HepG2 (cell line): ENCODE measurements around the gene SYS1. TPM values are rescaled to one million over a fixed set of nuclear protein-coding genes. Genes with fewer than 3 reads are reported as not detected.

Source experiments
- ARID4A ChIP-seq: sonication (generic); formaldehyde crosslinking; IDR thresholded peaks from 2 replicates; pipeline ENCODE4 v1.5.0; 2020; ENCODE audit warnings: mild to moderate bottlenecking, missing genetic modification reagents, borderline replicate concordance
- ETV6 ChIP-seq: sonication (generic); formaldehyde crosslinking; conservative IDR thresholded peaks from 2 replicates; pipeline ENCODE4 v1.4.0; 2020; ENCODE audit warnings: missing genetic modification reagents
- FOXP1 ChIP-seq, 2 experiments: fragments of 450-650 bp in 1 of 2; IDR thresholded peaks; 2 replicates each; pipeline ENCODE4 v1.6.1; 2017 to 2018; ENCODE audit warnings: antibody characterized with exemption in 1 of 2
- NFIB ChIP-seq: sonication (generic); formaldehyde crosslinking; IDR thresholded peaks from 2 replicates; pipeline ENCODE4 v1.9.0; 2021; ENCODE audit warnings: missing genetic modification reagents, mild to moderate bottlenecking, borderline replicate concordance
- NRL ChIP-seq: sonication (generic); formaldehyde crosslinking; IDR thresholded peaks from 2 replicates; pipeline ENCODE4 v1.5.0; 2020; ENCODE audit warnings: missing genetic modification reagents, mild to moderate bottlenecking, moderate library complexity, borderline replicate concordance
- RARA ChIP-seq: IDR thresholded peaks from 2 replicates; pipeline ENCODE4 v1.6.1; 2016; ENCODE audit warnings: missing genetic modification reagents, missing compliant biosample characterization
- RXRA ChIP-seq: sonication (generic); formaldehyde crosslinking; IDR thresholded peaks from 2 replicates; pipeline ENCODE4 v1.5.1; 2020; ENCODE audit warnings: missing genetic modification reagents
- SOX5 ChIP-seq: IDR thresholded peaks from 2 replicates; pipeline ENCODE4 v1.6.1; 2016; ENCODE audit warnings: borderline replicate concordance
- WIZ ChIP-seq: sonication (generic); formaldehyde crosslinking; IDR thresholded peaks from 2 replicates; pipeline ENCODE4 v1.5.1; 2020; ENCODE audit warnings: mild to moderate bottlenecking, missing genetic modification reagents
- YEATS2 ChIP-seq: sonication (generic); formaldehyde crosslinking; IDR thresholded peaks from 2 replicates; pipeline ENCODE4 v1.4.0; 2020; ENCODE audit warnings: missing genetic modification reagents, borderline replicate concordance
- ZNF205 ChIP-seq: IDR thresholded peaks from 2 replicates; pipeline ENCODE4 v1.6.1; 2018; ENCODE audit warnings: missing biosample characterization, missing genetic modification reagents
- ZNF446 ChIP-seq: sonication (generic); formaldehyde crosslinking; IDR thresholded peaks from 2 replicates; pipeline ENCODE4 v1.5.0; 2020; ENCODE audit warnings: mild to moderate bottlenecking, missing genetic modification reagents
- ZNF556 ChIP-seq: sonication (generic); formaldehyde crosslinking; IDR thresholded peaks from 2 replicates; pipeline ENCODE4 v1.4.0; 2020; ENCODE audit warnings: mild to moderate bottlenecking, missing genetic modification reagents, borderline replicate concordance
- ZNF574 ChIP-seq: sonication (generic); formaldehyde crosslinking; IDR thresholded peaks from 2 replicates; pipeline ENCODE4 v1.4.0; 2020; ENCODE audit warnings: missing genetic modification reagents
- ZNF577 ChIP-seq: sonication (generic); formaldehyde crosslinking; IDR thresholded peaks from 2 replicates; pipeline ENCODE4 v1.4.0; 2020; ENCODE audit warnings: mild to moderate bottlenecking, low read depth, missing genetic modification reagents, borderline replicate concordance
- ZNF616 ChIP-seq: sonication (generic); formaldehyde crosslinking; IDR thresholded peaks from 2 replicates; pipeline ENCODE4 v1.5.0; 2020; ENCODE audit warnings: low read depth, mild to moderate bottlenecking, missing genetic modification reagents
- polyA plus RNA-seq, 8 experiments: library from polyadenylated mRNA; depleted of rRNA in 3 of 8; stranded (reverse) in 7 of 8; unstranded in 1 of 8; fragments of >200 nt; fragmentation: Illumina TruSeq in 4 of 8; extraction: Trizol in 4 of 8; gene quantifications; 2 replicates each; pipeline versions ENCODE4 v1.2.1 to v1.2.3, GENCODE V29; 2011 to 2016; ENCODE audit warnings: low read depth in 4 of 8, missing spikeins in 1 of 8, mixed read lengths in 1 of 8; ENCODE audit not compliant: insufficient read depth in 1 of 8
- total RNA-seq, 5 experiments: library from RNA; depleted of rRNA; stranded (reverse); fragments of >200 nt; fragmentation: Illumina TruSeq; extraction: Trizol; gene quantifications; 2 replicates each; pipeline ENCODE4 v1.2.3, GENCODE V29; 2016; ENCODE audit warnings: low read depth in 1 of 5
- TF ChIP-seq, protein P1 (sequence below): sonication (generic); formaldehyde crosslinking; IDR thresholded peaks from 2 replicates; pipeline ENCODE4 v1.4.0; 2020; ENCODE audit warnings: missing genetic modification reagents
- TF ChIP-seq, protein P2 (sequence below): sonication (generic); formaldehyde crosslinking; IDR thresholded peaks from 2 replicates; pipeline ENCODE4 v1.9.0; 2021; ENCODE audit warnings: missing genetic modification reagents, mild to moderate bottlenecking, borderline replicate concordance
- TF ChIP-seq, protein P3 (sequence below): sonication (generic); formaldehyde crosslinking; IDR thresholded peaks from 2 replicates; pipeline ENCODE4 v1.4.0; 2020; ENCODE audit warnings: mild to moderate bottlenecking, missing genetic modification reagents

SYS1 gene
- total and polyA plus RNA-seq, 2 of the 13 experiments (the other 11 are each of a cell fraction or from before 2014, with no cell fraction given): 38.3 to 65.6 TPM

GRCh38 chr20:45347936-45348778 is 14.8 kb upstream of the SYS1 start, which contains the start of gene SDC4 (continued):
- TF ChIP-seq ARID4A (CRISPR knock-in tag) (peak; percentile 78), ZNF616 (no peak; the same call in 1 of the 2 replicates), RARA (no peak; the same call in 1 of the 2 replicates), FOXP1 (IDR thresholded peaks at IDR 0.05) (no peak), FOXP1 (CRISPR knock-in tag; IDR thresholded peaks at IDR 0.05) (no peak), ZNF577 (CRISPR knock-in tag) (no peak), RXRA (CRISPR knock-in tag) (peak; percentile 50; the same call in 1 of the 2 replicates), YEATS2 (peak; percentile 48; the same call in 1 of the 2 replicates), ETV6 (peak; percentile 88; the same call in 1 of the 2 replicates), NRL (CRISPR knock-in tag) (peak; percentile 63), ZNF205 (CRISPR knock-in tag) (peak; percentile 56; the same call in 1 of the 2 replicates), SOX5 (peak; percentile 14; the same call in 1 of the 2 replicates), NFIB (no peak), WIZ (peak; percentile 71; the same call in 1 of the 2 replicates), ZNF556 (peak; percentile 89; the same call in 1 of the 2 replicates), ZNF446 (CRISPR knock-in tag) (peak; percentile 94), ZNF574 (CRISPR knock-in tag) (peak; percentile 84)
- TF ChIP-seq, protein P1, sequence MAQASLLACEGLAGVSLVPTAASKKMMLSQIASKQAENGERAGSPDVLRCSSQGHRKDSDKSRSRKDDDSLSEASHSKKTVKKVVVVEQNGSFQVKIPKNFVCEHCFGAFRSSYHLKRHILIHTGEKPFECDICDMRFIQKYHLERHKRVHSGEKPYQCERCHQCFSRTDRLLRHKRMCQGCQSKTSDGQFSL (CRISPR knock-in tag): peak; percentile 85
- TF ChIP-seq, protein P2, sequence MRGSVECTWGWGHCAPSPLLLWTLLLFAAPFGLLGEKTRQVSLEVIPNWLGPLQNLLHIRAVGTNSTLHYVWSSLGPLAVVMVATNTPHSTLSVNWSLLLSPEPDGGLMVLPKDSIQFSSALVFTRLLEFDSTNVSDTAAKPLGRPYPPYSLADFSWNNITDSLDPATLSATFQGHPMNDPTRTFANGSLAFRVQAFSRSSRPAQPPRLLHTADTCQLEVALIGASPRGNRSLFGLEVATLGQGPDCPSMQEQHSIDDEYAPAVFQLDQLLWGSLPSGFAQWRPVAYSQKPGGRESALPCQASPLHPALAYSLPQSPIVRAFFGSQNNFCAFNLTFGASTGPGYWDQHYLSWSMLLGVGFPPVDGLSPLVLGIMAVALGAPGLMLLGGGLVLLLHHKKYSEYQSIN: 0 out of 2 replicates have a peak, but pooled peaks have one; percentile 60
- TF ChIP-seq, protein P3, sequence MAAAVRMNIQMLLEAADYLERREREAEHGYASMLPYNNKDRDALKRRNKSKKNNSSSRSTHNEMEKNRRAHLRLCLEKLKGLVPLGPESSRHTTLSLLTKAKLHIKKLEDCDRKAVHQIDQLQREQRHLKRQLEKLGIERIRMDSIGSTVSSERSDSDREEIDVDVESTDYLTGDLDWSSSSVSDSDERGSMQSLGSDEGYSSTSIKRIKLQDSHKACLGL (CRISPR knock-in tag): peak; percentile 71; the same call in 1 of the 2 replicates
